NCI-H1048 (cell line): ENCODE measurements around the gene NDUFB8.

ENCODE experiments used
- DNase-seq: peaks from one replicate; lab custom pipeline; 2025; lab: John Stamatoyannopoulos, UW

The NDUFB8 gene

GRCh38 chr10:100535715-100536353 is 6.2 kb upstream of the NDUFB8 start, which contains the start of gene HIF1AN:
TSS of gene HIF1AN (plus strand) at chr10:100535943. CDS start at chr10:100535959, 16 bp downstream.
- peak; percentile 92 for DNase-seq

GRCh38 chr10:100535338-100535714 is 5.7 kb upstream of the NDUFB8 start:
- no peak for DNase-seq

GRCh38 chr10:100534726-100535125 is 5.1 kb upstream of the NDUFB8 start:
- no peak for DNase-seq

- no peak for DNase-seq
These were observed 2.1 kb upstream of the NDUFB8 start for GRCh38 chr10:100531761-100532160.

GRCh38 chr10:100528921-100529474 is 673 bp downstream of the NDUFB8 start:
- no peak for DNase-seq

- DNase-seq = no peak
These were observed 1.4 kb downstream of the NDUFB8 start for GRCh38 chr10:100528123-100528886.

- DNase-seq = no peak
These were observed 5.0 kb downstream of the NDUFB8 start for GRCh38 chr10:100524638-100525037.

- DNase-seq = no peak
These were observed 5.5 kb downstream of the NDUFB8 start for GRCh38 chr10:100524206-100524605.

GRCh38 chr10:100522945-100523344 is 6.7 kb downstream of the NDUFB8 start:
- no peak for DNase-seq

GRCh38 chr10:100522107-100522801 is 7.4 kb downstream of the NDUFB8 start:
- no peak for DNase-seq

- DNase-seq = no peak
These were observed 8.9 kb downstream of the NDUFB8 start for GRCh38 chr10:100520811-100521210.

- DNase-seq = no peak
These were observed 10.2 kb downstream of the NDUFB8 start, which contains the start of gene SEC31B for GRCh38 chr10:100519311-100520051. TSS of gene SEC31B (minus strand) at chr10:100519861. CDS start at chr10:100516952, 2,909 bp downstream.

GRCh38 chr10:100518761-100519241 is 10.9 kb downstream of the NDUFB8 start:
- DNase-seq = peak; percentile 9

GRCh38 chr10:100516847-100517246 is 12.8 kb downstream of the NDUFB8 start:
- no peak for DNase-seq

- no peak for DNase-seq
These were observed 14.1 kb downstream of the NDUFB8 start for GRCh38 chr10:100515612-100516011.

- DNase-seq = no peak
These were observed 18.9 kb downstream of the NDUFB8 start for GRCh38 chr10:100510533-100511308.

GRCh38 chr10:100509241-100509840 is 20.3 kb downstream of the NDUFB8 start:
- no peak for DNase-seq

GRCh38 chr10:100508691-100509150 is 20.9 kb downstream of the NDUFB8 start:
- peak; percentile 23 for DNase-seq

GRCh38 chr10:100508266-100508665 is 21.4 kb downstream of the NDUFB8 start:
- no peak for DNase-seq

- no peak for DNase-seq
These were observed 22.3 kb downstream of the NDUFB8 start for GRCh38 chr10:100507357-100507732.
